Measurements from ENCODE around the gene C9. TPM values are rescaled to one million over a fixed set of nuclear protein-coding genes. Genes with fewer than 3 reads are reported as not detected.

C9 gene
- total and polyA plus RNA-seq, 11 donors, result 0.04 to 0.29 TPM; not detected in 9

GRCh38 chr5:39253196-39253595 is 111.1 kb downstream of the C9 start:
- Histone ChIP-seq H3K9me3 (peaks cover 0 to 9% (median 0%) of the 10 kb centered on the region in 12 donors), H3K4me3 (no peak overlapping the region), H3K27me3 (peaks cover 0 to 2% (median 0%) of the 10 kb centered on the region in 9 donors), H3K36me3 (peaks cover 0 to 13% (median 0%) of the 10 kb centered on the region in 9 donors), H3K27ac (no peak overlapping the region), H3K4me1 (peaks cover 0 to 49% (median 0%) of the 10 kb centered on the region in 12 donors)
- no peak for DNase-seq
- intact Hi-C loops (cut with DNase I), result no loop called here
- no peak for ATAC-seq
- TF ChIP-seq POLR2A (IDR thresholded peaks at IDR 0.05) (no peak), CTCF (IDR thresholded peaks at IDR 0.05) (no peak)

- Histone ChIP-seq H3K27ac (no peak overlapping the region), H3K36me3 (peaks cover 0 to 13% (median 0%) of the 10 kb centered on the region in 9 donors), H3K4me1 (peaks cover 0 to 20% (median 0%) of the 10 kb centered on the region in 12 donors), H3K4me3 (no peak overlapping the region), H3K27me3 (no peaks in the 10 kb centered on the region), H3K9me3 (peaks cover 0 to 9% (median 0%) of the 10 kb centered on the region in 12 donors)
- intact Hi-C loops (cut with DNase I), result no loop called here
- ATAC-seq (no peak), DNase-seq (no peak)
- WGBS, 4 donors, result 71 to 86% (median 82%) methylated on average over 1 of the region's 1 CpG
- no peak for TF ChIP-seq POLR2A (IDR thresholded peaks at IDR 0.05)
- no peak for TF ChIP-seq CTCF (IDR thresholded peaks at IDR 0.05)
Observed at GRCh38 chr5:39249564-39250274, 114.6 kb downstream of the C9 start.

- DNase-seq, result no peak
- intact Hi-C loops (cut with DNase I), result no loop called here
Observed at GRCh38 chr5:39249069-39249468, 115.2 kb downstream of the C9 start.

More at GRCh38 chr5:39249069-39249468, 115.2 kb downstream of the C9 start:
- Histone ChIP-seq H3K4me1 (peaks cover 0 to 13% (median 0%) of the 10 kb centered on the region in 12 donors), H3K9me3 (peaks cover 0 to 9% (median 0%) of the 10 kb centered on the region in 12 donors), H3K36me3 (peaks cover 0 to 13% (median 0%) of the 10 kb centered on the region in 9 donors), H3K4me3 (no peak overlapping the region), H3K27ac (no peak overlapping the region), H3K27me3 (no peaks in the 10 kb centered on the region)
- ATAC-seq, result no peak
- 63 to 86% (median 79%) methylated on average over 1 of the region's 1 CpG for WGBS, 4 donors
- no peak for TF ChIP-seq CTCF (IDR thresholded peaks at IDR 0.05)
- TF ChIP-seq POLR2A (IDR thresholded peaks at IDR 0.05), result no peak

Data from heart left ventricle (tissue), 16 donors.